ENCODE data around the gene MGLL.

MGLL gene

GRCh38 chr3:127851899-127852298, 29.6 kb upstream of the MGLL start:
- no peak for DNase-seq (ENCODE audit: low read depth)
- no peak for TF ChIP-seq CTCF (IDR thresholded peaks at IDR 0.05; ENCODE audit: control insufficient read depth, insufficient read depth, low read depth, low read length, missing control alignments)
- no peak overlapping the region for H3K4me3 ChIP-seq (ENCODE audit: control insufficient read depth, low read depth, low read length)

- no peak for TF ChIP-seq CTCF (IDR thresholded peaks at IDR 0.05; ENCODE audit: control insufficient read depth, insufficient read depth, low read depth, low read length, missing control alignments)
- H3K4me3 ChIP-seq (ENCODE audit: control insufficient read depth, low read depth, low read length) = no peak overlapping the region
- DNase-seq (ENCODE audit: low read depth) = no peak
Measured at GRCh38 chr3:127849368-127849767, 27.1 kb upstream of the MGLL start.

GRCh38 chr3:127848131-127849129, 26.1 kb upstream of the MGLL start:
- no peak for TF ChIP-seq CTCF (IDR thresholded peaks at IDR 0.05; ENCODE audit: control insufficient read depth, insufficient read depth, low read depth, low read length, missing control alignments)
- DNase-seq (ENCODE audit: low read depth) = no peak
- no peak overlapping the region for H3K4me3 ChIP-seq (ENCODE audit: control insufficient read depth, low read depth, low read length)

GRCh38 chr3:127847236-127847720, 25.0 kb upstream of the MGLL start:
- DNase-seq (ENCODE audit: low read depth) = no peak
- no peak for TF ChIP-seq CTCF (IDR thresholded peaks at IDR 0.05; ENCODE audit: control insufficient read depth, insufficient read depth, low read depth, low read length, missing control alignments)
- H3K4me3 ChIP-seq (ENCODE audit: control insufficient read depth, low read depth, low read length) = no peak overlapping the region

GRCh38 chr3:127846576-127846975, 24.3 kb upstream of the MGLL start:
- H3K4me3 ChIP-seq (ENCODE audit: control insufficient read depth, low read depth, low read length) = no peak overlapping the region
- no peak for TF ChIP-seq CTCF (IDR thresholded peaks at IDR 0.05; ENCODE audit: control insufficient read depth, insufficient read depth, low read depth, low read length, missing control alignments)
- no peak for DNase-seq (ENCODE audit: low read depth)

- TF ChIP-seq CTCF (IDR thresholded peaks at IDR 0.05; ENCODE audit: control insufficient read depth, insufficient read depth, low read depth, low read length, missing control alignments) = no peak
- no peak overlapping the region for H3K4me3 ChIP-seq (ENCODE audit: control insufficient read depth, low read depth, low read length)
- DNase-seq (ENCODE audit: low read depth) = no peak
Measured at GRCh38 chr3:127844326-127844942, 22.1 kb upstream of the MGLL start.

Measured in AG09309 (cell line).